Right atrium auricular region (tissue), 2 donors: ENCODE measurements around the gene TBC1D5. TPM values are rescaled to one million over a fixed set of nuclear protein-coding genes. Genes with fewer than 3 reads are reported as not detected.

ENCODE experiments used
- DNase-seq: peaks from one replicate; pipeline ENCODE4 v3.0.0-alpha.2; 2019; ENCODE audit warnings: low spot score
- H3K27ac ChIP-seq, 2 donors: fragments of 200-600 bp; sonication (generic); 1 replicate in 1 of 2; 2 replicates in 1 of 2; pipeline ENCODE4 v1.5.1; 2016 to 2019
- H3K27me3 ChIP-seq, 2 donors: fragments of 200-600 bp; sonication (generic); one replicate each; pipeline versions ENCODE4 v1.5.1 to v1.6.0; 2017 to 2019
- H3K36me3 ChIP-seq: fragments of 200-600 bp; sonication (generic); one replicate; pipeline ENCODE4 v1.5.1; 2016
- H3K4me1 ChIP-seq, 2 donors: fragments of 200-600 bp; sonication (generic); one replicate each; pipeline versions ENCODE4 v1.5.1 to v1.6.0; 2017 to 2019
- H3K4me3 ChIP-seq, 2 donors: fragments of 200-600 bp; sonication (generic); 1 replicate in 1 of 2; 2 replicates in 1 of 2; pipeline ENCODE4 v1.5.1; 2017 to 2019; ENCODE audit warnings: mild to moderate bottlenecking in 1 of 2, moderate library complexity in 1 of 2
- H3K9me3 ChIP-seq, 2 donors: fragments of 200-600 bp; sonication (generic); one replicate each; pipeline ENCODE4 v1.5.1; 2019
- CTCF ChIP-seq, 2 donors: fragments of 200-600 bp; sonication (generic); IDR thresholded peaks; one replicate each; pipeline ENCODE4 v1.5.1; 2019; ENCODE audit warnings: antibody characterized with exemption in 2 of 2
- total RNA-seq, 2 donors: library from RNA; depleted of rRNA; stranded (reverse); fragments of >200 nt; gene quantifications; one replicate each; pipeline ENCODE4 v1.1.0, GENCODE V29; 2016

TBC1D5 gene
- total RNA-seq, 2 donors from 2014 or later, result 35.2 to 40.2 TPM

DNA sequence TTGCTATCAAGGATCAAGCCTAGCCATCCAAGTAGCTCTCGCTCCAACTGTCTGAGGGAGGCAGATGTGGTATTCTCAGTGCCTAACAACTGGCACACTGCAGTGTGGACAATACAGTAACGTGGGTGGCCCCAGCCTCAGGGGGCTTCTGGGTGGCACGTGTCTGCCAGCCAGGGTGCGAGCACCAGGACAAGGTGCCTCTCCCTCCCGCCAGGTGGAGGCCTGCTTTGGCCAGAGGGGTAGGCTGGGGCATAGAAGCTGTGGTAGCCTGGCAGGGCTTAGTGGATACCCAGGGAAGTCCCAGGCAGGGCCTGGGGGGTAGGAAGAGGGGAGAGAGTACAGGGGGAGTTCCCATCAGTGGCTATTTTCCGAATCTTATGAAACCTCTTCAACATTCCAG, 623.7 kb downstream of the TBC1D5 start:
- no peak overlapping the region for H3K4me3 ChIP-seq
- no peaks in the 10 kb centered on the region for H3K27me3 ChIP-seq
- no peak for DNase-seq
- no peak overlapping the region for H3K27ac ChIP-seq
- H3K4me1 ChIP-seq, result peaks cover 0 to 11% of the 10 kb centered on the region in 2 donors
- TF ChIP-seq CTCF (IDR thresholded peaks at IDR 0.05), result no peak
- no peaks in the 10 kb centered on the region for H3K36me3 ChIP-seq
- no peaks in the 10 kb centered on the region for H3K9me3 ChIP-seq

DNA sequence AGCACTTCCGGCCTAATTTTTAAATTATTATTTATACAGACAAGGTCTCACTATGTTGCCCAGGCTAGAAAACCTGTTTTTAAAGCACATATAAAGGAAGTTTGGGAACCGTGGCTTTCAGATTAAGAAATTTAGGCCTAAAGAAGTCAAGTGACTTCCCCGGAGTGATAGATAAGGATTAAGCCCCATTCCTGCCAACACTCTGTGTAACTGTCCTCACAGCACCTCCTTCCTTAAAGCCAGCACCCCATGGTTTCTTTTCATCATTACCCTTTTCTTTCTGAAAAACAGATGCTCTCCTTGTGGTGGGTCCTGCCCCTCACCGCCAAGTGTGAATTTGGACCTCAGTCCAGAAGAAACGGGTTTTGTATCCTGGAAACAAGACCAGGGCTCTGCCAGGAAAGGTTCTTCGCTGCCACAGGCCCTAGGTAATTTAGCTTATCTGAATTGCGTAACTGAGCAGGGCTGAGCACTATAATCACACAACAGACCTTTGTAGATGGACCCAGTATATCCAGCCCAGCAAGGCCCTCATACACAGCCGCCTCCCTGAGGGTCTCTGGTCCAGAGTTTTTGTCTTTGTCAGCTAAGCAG, 626.3 kb downstream of the TBC1D5 start:
- TF ChIP-seq CTCF (IDR thresholded peaks at IDR 0.05), result no peak
- Histone ChIP-seq H3K27ac (no peak overlapping the region), H3K4me1 (peaks cover 0 to 11% of the 10 kb centered on the region in 2 donors), H3K36me3 (no peaks in the 10 kb centered on the region), H3K4me3 (no peak overlapping the region), H3K27me3 (no peaks in the 10 kb centered on the region), H3K9me3 (no peaks in the 10 kb centered on the region)
- no peak for DNase-seq

DNA sequence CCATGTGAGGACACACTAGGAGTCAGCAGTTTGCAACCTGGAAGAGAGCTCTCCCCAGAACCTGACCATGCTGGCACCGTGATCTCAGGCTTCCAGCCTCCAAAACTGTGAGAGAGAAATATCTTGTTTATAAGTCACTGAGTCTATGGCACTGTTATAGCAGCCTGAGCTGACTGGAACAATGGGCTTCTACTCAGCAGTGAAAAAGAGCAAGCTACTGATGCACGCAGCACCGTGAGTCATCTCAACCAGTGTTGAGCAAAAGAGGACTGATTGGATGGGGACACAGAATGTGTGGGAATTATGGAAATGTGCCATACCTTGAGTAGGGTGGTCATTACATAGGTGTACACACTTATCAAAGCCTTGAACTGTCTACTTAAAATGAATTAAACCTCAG, 627.2 kb downstream of the TBC1D5 start:
- Histone ChIP-seq H3K36me3 (no peaks in the 10 kb centered on the region), H3K4me3 (no peak overlapping the region), H3K27me3 (no peaks in the 10 kb centered on the region), H3K27ac (no peak overlapping the region), H3K4me1 (peaks cover 0 to 11% of the 10 kb centered on the region in 2 donors), H3K9me3 (no peaks in the 10 kb centered on the region)
- TF ChIP-seq CTCF (IDR thresholded peaks at IDR 0.05), result no peak
- no peak for DNase-seq

GRCh38 chr3:17111586-17111985, 630.8 kb downstream of the TBC1D5 start:
- no peak for TF ChIP-seq CTCF (IDR thresholded peaks at IDR 0.05)
- H3K9me3 ChIP-seq, result no peaks in the 10 kb centered on the region
- DNase-seq, result no peak
- H3K4me3 ChIP-seq, result no peak overlapping the region
- H3K4me1 ChIP-seq, result peaks cover 0 to 9% of the 10 kb centered on the region in 2 donors
- H3K27me3 ChIP-seq, result no peaks in the 10 kb centered on the region
- H3K36me3 ChIP-seq, result no peaks in the 10 kb centered on the region
- no peak overlapping the region for H3K27ac ChIP-seq

DNA sequence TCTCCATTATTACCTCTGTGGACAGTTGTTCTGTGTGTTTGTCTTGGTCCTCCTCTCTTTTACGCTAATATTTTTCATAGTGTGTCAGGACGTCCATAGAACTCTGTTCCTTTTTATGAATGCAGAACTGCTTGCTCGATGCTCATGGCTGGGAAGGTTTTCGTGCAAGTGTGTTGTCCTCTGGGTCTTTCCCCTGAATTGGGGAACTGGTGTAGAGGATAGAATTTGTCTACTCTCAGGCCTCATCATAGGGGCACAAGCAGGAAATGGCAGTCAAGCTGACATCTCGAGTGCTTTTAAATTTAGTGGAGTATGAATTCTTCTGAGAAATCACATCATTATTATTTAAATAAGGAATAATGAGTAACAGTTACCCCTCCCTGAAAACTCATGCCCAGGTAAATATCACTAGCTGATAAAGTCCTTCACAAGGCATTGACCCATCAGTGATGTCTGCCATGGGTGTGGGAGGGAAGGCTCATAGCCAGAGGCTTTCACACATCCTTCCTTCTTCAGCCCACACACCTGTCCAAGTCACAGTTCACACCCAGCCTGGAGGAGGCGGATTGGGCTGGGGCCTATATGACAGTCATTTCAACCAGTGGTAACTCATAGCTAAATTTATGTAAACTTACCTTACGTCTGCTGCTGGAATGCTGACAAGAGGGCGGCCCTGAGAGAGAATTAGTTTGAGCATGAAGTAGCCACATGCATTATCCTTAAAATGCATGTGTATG, 631.6 kb downstream of the TBC1D5 start:
- H3K4me1 ChIP-seq, result peaks cover 0 to 2% of the 10 kb centered on the region in 2 donors
- no peak overlapping the region for H3K4me3 ChIP-seq
- TF ChIP-seq CTCF (IDR thresholded peaks at IDR 0.05), result no peak

More for the DNA sequence above, 631.6 kb downstream of the TBC1D5 start:
- no peaks in the 10 kb centered on the region for H3K9me3 ChIP-seq
- H3K36me3 ChIP-seq, result no peaks in the 10 kb centered on the region
- no peak for DNase-seq
- H3K27ac ChIP-seq, result no peak overlapping the region
- no peaks in the 10 kb centered on the region for H3K27me3 ChIP-seq
